ENCODE measurements around the gene TMEM121B.

TMEM121B gene

DNA sequence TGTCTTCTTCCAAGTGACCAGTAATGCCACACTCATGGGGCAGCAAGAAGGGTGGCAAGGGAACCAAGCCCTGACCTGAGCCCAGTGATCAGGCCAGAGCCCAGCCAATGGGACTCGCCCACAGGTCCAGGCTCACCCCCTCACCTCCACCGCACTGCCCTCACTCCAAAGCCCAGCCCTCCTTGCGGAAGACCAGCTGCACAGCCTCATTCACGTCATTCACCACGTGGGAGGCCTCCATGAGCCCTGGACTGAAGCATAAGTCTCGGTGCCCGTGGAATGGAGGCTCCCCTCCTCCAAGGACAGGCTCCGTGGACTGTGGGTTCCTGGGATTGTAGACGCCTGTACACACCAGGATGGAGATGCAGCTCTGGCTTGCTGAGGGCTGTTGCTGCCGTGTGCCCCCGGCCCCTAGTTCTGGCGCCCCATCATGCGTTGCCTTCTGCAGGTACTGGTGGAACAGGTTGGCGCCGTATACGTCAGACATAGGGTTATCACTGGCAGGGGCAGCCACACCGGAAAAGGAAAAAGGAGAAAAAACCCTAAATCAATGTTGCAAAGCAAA, 16.8 kb upstream of the TMEM121B start:
- DNase-seq (ENCODE audit: low read depth) = no peak

DNA sequence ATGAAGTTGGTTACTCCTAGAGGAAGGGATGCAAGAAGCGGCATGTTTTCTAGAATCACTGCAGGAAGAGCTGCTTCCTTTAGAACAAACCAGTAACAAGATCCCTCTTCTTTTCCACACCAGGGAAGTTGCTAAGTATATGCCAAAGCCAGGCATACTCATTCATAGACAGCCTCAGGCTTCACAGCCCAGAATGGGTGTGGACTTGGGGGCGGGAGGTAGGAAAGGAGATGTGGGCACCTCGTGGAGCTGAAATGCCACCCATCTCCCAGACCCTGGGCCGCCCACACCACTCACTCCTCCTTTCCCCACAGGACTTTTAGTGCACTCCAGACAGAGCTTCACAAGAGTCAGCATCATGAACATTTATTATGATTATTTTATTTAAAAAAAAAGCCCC, 16.0 kb upstream of the TMEM121B start:
- DNase-seq (ENCODE audit: low read depth) = no peak

DNA sequence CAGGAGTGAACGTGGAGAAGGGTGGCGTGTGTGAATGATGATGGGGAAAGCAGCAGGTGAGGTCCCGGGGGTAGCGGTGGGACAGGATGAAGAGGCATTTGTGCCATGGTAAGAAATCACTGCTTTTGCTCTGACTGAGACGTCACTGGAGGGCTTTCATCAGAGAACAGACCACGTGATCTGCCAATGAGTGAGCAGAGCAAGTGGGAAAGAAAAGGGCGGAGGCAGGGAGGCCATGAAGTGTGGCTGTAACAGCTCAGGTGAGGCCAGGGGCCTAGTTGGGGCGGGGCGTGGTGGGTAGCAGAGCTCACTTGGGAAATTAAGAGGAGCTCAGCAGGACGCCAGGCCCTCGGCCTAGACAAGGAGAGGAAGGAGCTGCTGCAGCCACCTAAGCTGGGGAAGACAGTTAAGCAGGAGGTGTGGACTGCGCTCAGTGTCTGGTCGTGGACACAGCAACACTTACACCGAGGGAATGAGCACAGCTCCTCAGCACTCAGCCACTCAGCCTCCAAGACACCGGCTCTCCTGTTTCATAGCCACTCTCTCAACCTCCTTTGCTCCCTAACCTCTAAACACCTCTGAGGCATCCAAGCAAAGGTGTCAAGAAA, 14.1 kb upstream of the TMEM121B start:
- no peak for DNase-seq (ENCODE audit: low read depth)

DNA sequence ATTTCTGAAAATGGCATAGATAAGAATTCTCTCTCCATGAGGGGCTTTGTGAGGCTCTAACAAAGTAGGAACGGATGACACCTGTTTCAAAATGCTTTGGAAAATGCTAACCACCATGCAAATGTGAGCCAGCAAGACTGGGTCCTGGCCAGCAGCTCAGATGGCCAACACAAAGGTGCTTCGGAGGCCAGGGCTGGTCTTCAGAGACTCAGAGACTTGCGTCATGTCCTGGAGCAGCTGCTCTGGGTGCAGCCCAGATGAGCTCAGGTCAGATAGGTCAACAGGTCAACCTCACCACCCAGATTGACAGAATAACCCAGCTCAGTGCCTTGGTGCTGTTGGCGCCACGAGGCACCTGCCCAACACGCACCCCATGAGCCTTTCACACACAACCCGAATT, 12.0 kb upstream of the TMEM121B start:
- no peak for DNase-seq (ENCODE audit: low read depth)

DNA sequence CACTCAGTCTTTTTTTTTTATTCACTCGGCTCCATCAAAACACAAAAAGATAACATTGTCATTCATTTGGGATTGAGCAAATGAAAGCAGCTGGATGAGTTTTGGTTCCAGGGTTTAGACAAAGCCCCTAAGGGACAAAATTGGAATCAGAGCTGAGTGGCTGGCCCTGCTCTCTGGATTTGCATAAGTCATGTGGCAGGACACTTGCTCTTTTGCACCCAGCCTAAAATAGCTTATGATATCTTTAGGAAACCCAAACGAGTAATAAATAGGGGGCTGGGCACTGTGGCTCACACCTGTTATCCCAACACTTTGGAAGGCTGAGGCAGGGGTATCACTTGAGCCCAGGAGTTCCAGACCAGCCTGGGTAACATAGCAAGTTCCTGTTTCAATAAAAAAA, 11.0 kb upstream of the TMEM121B start:
- no peak for DNase-seq (ENCODE audit: low read depth)

DNA sequence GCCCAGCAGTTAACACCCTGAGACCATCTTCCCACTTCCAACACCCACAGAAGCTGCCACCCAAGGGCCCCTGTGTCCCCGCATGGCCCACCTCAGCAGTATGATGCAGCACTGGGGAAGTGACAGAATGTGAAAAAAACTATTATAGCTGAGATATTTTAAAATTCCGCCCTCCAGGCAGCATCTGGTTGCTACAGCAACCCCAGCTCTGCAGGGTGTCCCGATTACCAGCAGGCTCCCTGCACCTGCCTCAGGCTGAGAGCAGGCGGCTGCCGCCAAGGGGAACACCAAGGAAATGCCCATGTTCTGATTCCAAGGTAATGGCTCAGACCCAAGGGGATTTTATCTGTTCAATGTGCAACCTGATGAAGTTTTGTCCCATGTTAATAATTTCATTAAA, 10.5 kb upstream of the TMEM121B start:
- DNase-seq (ENCODE audit: low read depth) = no peak

DNA sequence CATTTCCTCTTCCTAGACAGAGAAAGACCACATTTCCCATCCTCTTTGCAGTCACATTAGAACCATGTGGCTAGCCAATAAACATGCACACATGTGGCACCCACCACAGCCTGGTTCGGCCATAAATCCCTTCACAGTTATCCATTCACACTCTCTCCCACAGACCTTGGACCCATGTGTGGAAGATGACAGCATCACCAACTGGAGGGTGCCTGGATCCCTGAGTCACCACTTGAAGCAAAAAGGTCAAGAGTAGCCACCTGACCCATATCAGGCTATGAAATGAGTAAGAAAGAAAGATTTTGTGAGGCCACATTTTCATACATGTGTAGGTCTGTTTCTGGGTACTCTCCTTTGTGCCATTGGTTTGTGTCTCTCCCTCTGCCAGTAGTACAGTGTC, 9.0 kb upstream of the TMEM121B start:
- no peak for DNase-seq (ENCODE audit: low read depth)

DNA sequence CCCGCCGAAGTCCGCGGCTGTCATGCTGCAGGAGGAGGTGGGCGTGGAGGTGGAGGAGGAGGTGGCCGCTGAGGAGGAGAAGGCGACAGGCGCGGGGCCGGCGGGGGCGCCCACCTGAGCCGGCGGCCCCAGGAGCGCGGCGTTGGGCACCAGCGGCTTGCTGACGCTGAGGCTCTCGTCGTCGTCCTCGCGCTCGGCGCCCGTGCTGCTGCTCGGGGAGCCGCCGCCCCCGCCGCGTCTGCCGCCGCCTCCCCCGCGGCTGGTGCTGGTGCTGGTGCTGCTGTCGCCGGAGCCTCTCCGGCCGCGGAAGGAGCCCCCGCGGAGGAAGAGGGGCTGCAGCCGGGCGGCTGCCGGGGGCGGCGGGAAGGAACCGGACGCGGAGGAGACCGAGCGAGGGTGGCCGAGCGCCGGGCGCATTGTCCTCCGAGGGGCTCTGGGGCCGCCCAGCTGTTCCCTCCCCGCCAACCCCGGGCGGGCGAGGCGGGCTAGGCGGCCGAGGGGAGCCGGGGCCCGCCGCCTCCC, 388 bp downstream of the TMEM121B start:
- no peak for DNase-seq (ENCODE audit: low read depth)

DNA sequence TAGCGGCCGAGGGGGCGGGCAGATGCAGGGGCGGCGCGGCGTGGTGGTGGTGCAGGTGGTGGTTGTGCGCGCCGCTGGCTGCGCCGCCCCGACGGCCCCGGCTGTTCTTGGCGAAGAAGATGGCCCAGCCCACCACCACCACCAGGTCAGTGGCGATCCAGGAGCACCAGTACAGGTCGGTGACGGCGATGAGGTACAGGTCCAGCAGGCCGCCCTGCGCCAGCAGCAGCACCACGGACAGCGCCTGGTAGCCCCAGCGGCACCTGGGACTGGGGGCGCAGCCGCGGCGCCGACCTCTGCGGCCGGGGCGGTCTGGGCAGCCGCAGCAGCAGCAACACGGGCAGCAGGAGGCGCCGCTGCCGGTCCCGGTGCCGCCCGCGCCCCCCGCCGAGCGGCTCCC, 879 bp downstream of the TMEM121B start:
- no peak for DNase-seq (ENCODE audit: low read depth)

DNA sequence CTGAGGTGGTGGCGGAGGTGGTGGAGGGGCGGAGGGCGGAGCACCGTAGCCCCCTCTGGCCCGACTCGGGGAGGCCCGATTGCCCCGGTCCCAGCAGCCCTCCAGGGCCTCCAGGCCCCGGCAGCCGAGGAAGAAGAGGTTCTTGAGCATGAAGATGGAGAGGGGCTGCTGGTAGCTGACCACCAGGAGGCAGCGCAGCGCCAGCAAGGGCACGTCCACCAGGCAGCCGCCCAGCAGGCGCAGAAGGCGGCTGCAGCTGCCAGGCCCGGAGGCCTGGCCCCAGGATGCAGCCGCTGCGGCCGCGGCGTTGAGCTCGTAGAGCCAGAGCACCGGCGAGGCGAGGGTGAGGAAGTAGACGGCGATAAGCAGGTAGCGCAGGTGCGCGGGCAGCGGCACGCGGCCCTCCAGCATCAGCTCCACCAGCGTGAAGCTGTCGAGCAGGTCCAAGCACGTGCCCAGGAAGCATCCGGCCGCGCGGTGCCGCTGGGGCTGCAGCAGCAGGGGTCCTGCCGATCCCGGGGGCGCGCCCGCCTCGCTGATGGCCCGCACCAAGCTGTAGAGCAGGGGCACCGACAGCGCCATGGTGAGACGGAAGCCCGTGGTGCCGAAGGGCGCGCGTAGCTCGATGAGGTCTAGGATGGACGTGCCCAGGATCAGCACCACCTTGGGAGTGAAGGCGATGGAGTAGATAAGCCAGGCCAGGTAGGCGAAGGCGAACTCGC, 1.5 kb downstream of the TMEM121B start:
- DNase-seq (ENCODE audit: low read depth) = no peak

DNA sequence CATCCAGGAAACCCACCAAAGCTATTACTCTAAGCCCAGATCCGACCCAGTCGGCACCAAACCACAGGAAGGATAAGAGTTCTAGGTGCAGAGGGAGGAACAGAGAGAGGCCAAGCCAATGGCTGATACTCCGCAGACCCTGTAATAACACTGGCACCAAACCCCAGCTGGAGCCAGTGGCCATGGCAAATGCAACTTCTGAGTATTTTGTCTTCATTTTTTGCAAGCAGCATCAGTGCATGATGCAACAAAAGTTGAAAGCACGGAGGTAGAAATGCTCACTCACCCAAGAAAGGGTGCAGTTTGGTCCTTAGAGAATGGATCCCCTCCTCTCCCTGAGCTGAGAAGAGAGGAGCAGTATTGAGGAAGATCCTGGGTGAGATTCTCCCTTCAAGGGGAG, 2.8 kb downstream of the TMEM121B start:
- no peak for DNase-seq (ENCODE audit: low read depth)

DNA sequence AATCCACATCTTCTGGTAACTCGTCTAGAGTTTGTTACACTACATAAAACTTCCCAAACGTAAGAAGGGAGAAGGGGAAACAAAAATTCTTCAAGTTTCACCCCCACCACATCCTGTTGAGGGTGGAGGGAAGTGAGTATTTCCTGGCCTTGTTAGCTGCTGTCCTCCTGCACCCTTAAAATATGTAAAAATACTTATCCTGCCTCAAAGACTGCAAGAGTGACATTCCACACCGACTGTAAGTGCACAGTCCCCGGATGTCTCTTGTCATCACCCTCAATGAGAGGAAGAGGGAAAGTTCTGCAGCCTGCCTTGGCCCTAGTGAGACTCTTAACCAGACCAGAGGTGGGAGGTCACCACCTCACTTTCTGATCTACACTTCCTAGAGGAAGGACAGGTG, 3.3 kb downstream of the TMEM121B start:
- no peak for DNase-seq (ENCODE audit: low read depth)

DNA sequence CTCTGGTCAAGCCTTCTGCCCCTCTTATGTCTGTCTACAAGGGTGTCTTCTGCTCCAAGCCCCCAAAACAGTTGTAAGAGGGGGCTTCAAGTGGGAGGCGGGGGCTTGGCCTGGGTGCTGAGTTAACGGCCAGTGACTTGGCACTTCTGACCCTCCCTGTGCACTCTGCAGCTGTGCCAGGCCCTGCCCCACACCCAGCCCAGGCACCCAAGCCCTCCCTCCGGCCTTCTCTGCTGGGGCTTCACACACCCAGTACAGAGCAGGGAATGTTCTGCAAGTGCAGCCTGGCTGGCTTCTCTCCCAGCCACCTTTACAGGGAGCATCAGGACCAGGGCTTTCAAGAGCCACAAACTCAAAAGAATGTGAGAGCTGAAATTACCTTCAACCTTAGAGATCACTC, 3.8 kb downstream of the TMEM121B start:
- DNase-seq (ENCODE audit: low read depth) = no peak

DNA sequence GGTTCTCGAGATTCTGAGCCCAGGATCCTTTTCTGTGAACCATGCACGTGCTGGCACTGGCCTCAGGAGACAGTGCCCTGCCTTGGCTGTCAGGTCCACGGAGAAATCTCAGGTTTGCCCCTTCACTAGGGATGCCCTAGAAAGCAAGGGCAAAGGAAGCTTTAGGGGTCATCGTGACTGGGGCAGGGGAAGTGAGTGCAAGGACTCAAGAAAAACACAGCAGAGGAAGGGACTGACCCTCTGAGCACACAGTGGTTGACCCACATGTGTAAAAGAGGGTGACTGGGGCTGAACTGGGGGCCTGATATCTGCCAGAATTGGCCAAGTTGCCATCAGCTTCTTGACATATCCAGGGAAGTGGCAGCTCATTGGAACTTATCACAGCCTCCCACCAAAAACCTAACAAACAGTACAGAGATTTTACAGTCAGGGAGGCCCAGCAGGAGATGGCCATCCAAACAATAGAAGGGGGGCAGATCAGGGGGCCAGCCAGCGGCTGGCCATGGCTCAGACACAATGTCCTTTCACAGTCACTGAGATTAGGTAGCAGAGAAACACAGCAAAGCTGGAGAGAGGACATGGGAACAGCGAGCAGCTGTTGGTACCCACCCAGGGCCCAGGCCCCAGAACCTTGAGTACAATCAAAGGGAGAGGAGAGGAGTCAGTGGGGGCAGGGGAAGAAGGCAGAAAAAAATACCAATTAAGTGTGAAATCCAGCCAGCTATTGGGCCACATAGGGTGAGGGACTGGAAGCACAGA, 4.4 kb downstream of the TMEM121B start:
- DNase-seq (ENCODE audit: low read depth) = no peak

DNA sequence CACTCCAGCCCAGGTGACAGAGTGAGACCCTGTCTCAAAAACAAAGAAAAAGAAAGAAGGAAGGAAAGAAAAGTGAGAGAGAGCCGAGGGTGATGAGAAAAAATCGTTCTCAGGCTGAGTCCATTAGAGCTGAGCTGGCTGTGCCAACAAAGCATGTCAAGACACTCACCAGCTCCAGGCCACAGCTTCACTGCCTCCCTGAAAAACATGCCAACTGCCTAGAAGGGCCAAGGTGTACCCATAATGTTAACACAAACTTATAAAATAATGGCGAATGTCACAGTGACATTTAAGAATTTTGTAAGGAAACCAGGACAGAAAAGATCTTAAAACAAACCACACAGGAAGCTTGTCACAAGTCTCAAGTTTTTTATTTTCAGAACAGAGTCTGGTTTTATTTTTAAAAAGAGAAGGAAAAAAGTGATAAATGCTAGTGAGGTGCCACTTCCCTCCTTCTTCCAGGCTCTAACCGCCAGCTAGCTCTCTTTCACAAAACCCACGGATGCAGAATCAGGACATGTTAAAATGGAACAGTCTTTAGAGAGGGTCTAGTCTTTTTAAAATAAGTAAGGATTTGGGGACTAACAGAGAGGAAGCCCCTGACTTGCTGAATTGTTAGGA, 5.1 kb downstream of the TMEM121B start:
- DNase-seq (ENCODE audit: low read depth) = no peak

DNA sequence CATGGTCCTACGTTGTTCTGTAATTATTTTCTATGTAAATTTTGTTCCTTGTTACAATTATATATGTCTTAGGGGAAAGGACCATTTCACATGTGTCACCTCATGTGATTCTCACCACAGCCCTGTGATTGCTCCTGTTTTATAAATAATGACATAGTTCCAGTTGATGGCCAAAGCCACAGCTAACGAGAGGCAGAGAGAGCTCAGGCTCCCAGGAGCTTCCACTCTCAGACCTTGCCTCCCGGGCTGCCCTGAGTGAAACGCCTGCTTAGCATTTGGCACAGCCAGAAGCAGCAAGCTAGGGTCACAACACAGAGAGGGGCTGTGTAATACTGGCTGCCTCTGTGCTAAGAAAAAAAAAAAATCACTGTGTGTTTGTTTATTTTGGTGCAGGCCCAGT, 5.9 kb downstream of the TMEM121B start:
- DNase-seq (ENCODE audit: low read depth) = no peak

DNA sequence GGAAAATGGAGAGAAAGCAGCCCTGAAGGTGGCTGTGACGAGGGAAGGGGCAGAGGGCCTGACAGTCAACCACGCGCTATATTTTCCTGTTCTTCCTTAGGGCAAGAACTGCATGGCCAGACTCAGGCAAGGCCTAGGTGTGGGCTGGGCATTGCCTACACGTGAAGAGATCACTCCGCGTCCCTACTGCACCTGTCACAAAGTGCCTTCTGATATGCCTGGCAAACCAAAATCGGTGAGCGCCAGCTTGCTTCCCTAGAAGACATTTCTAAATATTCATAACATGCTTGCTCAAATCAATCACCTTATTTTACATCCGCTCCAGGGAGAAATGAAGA, 6.3 kb downstream of the TMEM121B start:
- DNase-seq (ENCODE audit: low read depth) = no peak

DNA sequence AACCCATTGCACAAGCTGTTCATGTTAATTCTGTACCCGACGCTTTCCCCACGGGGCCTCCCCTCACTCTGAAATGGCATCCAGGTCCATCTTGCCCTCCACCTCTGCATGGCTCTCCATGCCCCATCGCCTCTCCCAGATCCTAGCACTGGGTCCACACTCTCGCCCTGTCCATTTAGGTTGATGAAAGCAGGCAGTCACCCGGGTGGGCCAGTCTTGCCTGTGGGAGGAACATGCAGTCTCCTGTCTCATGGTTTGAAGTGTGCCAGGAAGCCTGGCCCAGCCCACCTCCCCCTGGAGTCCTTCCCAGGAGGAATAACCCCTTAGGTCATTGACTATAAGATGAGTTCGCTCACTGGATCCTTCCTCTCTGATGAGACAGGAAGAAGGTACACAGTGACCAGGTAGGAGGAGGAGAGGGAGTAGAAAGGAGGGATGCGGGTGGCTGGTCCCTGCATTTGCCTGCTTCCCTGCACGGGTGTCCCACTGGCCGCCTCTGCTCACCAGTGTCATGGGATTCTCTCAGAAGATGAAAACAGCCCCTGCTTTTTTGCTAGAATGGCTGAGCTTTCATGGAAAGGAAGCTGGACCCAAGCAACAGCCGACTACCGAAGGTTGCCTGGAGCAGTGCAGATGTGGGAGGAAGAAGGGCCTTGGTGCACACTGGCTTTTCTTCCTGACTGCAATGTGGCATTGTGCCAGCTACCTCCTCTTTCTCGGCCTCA, 6.8 kb downstream of the TMEM121B start:
- no peak for DNase-seq (ENCODE audit: low read depth)

DNA sequence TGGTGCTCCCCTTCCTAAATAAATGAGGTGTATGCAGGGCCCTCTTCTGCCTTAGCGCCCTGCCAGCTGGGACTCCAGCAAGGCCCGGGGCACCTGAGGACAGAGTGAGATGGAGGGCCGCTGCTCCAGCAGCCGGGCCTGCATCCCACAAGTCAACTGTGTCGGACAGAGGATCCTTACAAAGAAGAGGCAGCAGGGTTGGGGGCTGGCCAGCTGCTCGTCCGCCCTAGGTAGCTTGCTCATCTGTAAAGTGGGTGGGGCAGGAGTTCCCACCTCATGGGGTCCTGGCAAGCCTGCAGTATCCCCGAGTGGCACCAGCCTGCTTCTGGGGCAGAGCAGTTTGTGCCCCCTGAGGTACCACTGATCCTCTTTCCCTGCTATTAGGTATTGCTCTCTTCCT, 7.6 kb downstream of the TMEM121B start:
- DNase-seq (ENCODE audit: low read depth) = no peak

DNA sequence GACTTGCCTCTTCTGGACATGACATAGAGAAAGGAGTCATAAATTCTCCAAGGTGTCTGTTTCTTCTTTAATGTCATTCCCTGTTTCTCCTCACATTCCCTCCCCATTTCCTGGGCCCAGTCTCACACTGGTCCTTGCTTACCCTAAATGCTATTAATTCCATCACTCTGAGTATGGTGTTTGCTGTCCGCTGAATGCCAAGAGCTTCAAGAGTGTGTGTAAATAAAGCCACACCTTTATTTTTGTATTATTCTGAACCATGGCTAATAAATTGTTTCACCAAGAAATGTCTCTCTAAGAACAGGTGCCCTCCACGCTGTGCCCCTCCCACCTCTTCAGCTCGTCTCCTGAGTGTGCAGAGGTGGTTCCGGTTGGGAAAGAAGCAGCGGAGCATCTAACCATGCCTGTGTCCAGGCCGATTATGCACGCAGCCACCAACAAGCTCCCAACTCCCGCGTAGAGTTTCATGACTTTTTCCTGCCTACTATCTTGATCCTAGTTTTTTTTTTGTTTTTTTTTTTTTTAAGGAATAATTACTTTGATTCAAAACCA, 8.6 kb downstream of the TMEM121B start:
- no peak for DNase-seq (ENCODE audit: low read depth)

DNA sequence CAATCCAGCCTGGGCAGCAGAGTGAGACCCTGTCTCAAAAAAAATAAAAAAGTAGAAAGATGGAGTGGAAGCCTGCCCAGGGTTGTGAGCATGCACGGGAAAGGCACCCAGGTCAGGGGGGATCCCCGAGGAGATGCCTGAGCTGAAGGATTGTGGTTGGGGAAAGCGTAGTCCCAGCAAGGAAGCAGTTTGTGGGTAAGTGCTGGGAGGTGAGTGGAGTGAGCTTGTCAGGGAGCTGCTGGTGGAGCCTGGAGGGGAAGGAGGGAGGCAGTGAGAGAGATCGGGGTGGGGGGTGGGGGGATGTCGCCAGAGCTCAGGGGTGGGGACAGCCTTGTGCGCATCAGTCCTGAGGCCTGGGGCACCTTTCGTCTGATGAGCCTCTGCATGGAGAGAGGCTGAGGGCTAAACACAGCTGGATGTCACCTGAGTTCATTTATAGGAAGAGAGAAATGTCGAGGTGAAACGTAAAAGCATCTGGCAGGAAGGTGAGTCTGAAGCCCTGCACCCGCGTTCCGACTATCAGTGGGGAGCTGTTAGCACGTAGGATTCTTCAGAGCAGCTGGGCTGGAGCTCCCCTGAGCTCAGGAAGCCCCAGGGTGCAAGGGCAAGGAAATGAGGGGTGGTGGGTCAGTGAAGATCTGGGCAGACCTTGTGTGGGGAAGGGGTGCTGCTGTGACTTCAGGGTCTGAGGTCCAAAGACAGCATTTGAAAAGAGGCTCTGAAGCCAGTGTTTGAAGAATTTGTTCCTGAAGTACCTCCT, 10.2 kb downstream of the TMEM121B start:
- no peak for DNase-seq (ENCODE audit: low read depth)
